Dedifferentiated amniotic fluid mesenchymal stem cell (primary cell): ENCODE results near the gene RBM45.
"Not testable (repeated sequence)": the region's sequence is repeated elsewhere in the genome, so short reads cannot be mapped to it uniquely, and the experiment has no call there.

ENCODE experiments used
- DNase-seq: peaks from one replicate; pipeline ENCODE4 v3.0.0-alpha.2; 2016; ENCODE audit errors: extremely low spot score

Gene RBM45

GRCh38 chr2:178112202-178113152 is at the start of gene RBM45:
TSS of gene RBM45 (plus strand) at chr2:178112437. CDS start at chr2:178112547, 110 bp downstream.
- DNase-seq: peak; percentile 92

- no peak for DNase-seq
Observed at GRCh38 chr2:178066324-178066723, 45.9 kb upstream of the RBM45 start.

- no peak for DNase-seq
Observed at GRCh38 chr2:178066890-178067669, 45.2 kb upstream of the RBM45 start.

- DNase-seq: no peak
Observed at GRCh38 chr2:178068823-178069454, 43.3 kb upstream of the RBM45 start.

GRCh38 chr2:178069551-178069950 is 42.7 kb upstream of the RBM45 start:
- no peak for DNase-seq

- DNase-seq: no peak
Observed at GRCh38 chr2:178070824-178071223, 41.4 kb upstream of the RBM45 start.

GRCh38 chr2:178072000-178072382 is 40.2 kb upstream of the RBM45 start:
- DNase-seq: no peak

GRCh38 chr2:178072383-178073301 is 39.6 kb upstream of the RBM45 start, which contains the start of gene PDE11A:
TSS of gene PDE11A (minus strand) at chr2:178072777. CDS start at chr2:178072437, 340 bp downstream.
- peak; percentile 73 for DNase-seq

- no peak for DNase-seq
Observed at GRCh38 chr2:178074123-178075005, 37.9 kb upstream of the RBM45 start.

- no peak for DNase-seq
Observed at GRCh38 chr2:178075006-178075326, 37.3 kb upstream of the RBM45 start.

- no peak for DNase-seq
Observed at GRCh38 chr2:178076130-178076529, 36.1 kb upstream of the RBM45 start.

GRCh38 chr2:178079279-178079678 is 33.0 kb upstream of the RBM45 start:
- not testable (repeated sequence) for DNase-seq

- DNase-seq: no peak
Observed at GRCh38 chr2:178082408-178083045, 29.7 kb upstream of the RBM45 start.

- no peak for DNase-seq
Observed at GRCh38 chr2:178084273-178084672, 28.0 kb upstream of the RBM45 start.

- DNase-seq: no peak
Observed at GRCh38 chr2:178088774-178089270, 23.4 kb upstream of the RBM45 start.

GRCh38 chr2:178093471-178093870 is 18.8 kb upstream of the RBM45 start:
- DNase-seq: no peak

- DNase-seq: no peak
Observed at GRCh38 chr2:178101321-178102079, 10.7 kb upstream of the RBM45 start.

- DNase-seq: no peak
Observed at GRCh38 chr2:178105566-178105965, 6.7 kb upstream of the RBM45 start.

- no peak for DNase-seq
Observed at GRCh38 chr2:178106053-178106452, 6.2 kb upstream of the RBM45 start.
